ENCODE data around the gene UGT2B28. TPM values are rescaled to one million over a fixed set of nuclear protein-coding genes. Genes with fewer than 3 reads are reported as not detected.
"Not testable (repeated sequence)": the region's sequence is repeated elsewhere in the genome, so short reads cannot be mapped to it uniquely, and the experiment has no call there.

The UGT2B28 gene
- not detected for total RNA-seq
- polyA plus RNA-seq (2013, experiment 1 of 2): not detected
- not detected for polyA plus RNA-seq (2013, experiment 2 of 2)
- long read RNA-seq, experiment 1: 0 reads
- long read RNA-seq, experiment 2: 0 reads
- long read RNA-seq, experiment 3: 0 reads
- long read RNA-seq, experiment 4: 0 reads

DNA sequence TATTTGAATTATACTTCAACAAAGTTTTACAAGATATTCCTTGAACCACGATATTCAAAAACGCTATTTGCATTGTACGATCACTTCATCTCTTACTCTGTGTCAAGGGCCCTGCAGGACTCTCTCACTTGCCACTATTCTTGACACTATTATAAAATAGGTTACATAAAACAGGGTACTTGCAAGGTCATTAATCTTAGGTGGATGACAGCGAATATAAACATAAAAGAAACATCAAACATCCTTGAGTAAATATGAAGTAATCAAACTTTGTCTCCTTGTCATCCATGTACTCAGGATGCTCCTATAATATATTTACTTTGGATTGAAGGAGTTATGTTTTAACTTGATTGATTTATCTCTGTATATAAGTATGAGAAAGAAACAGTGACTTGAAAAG, at the start of gene UGT2B28:
TSS of gene UGT2B28 (plus strand) at position 395 of the 400 bp plus-strand sequence. CDS start 26 bp downstream, outside the sequence.
- not testable (repeated sequence) for H3K9me3 ChIP-seq (ENCODE audit: control insufficient read depth, low read length); H3K9me3 Mint-ChIP-seq; H3K4me1 ChIP-seq (ENCODE audit: control insufficient read depth, insufficient read depth, low read length); DNase-seq; H3K4me1 Mint-ChIP-seq; H3K9ac ChIP-seq (ENCODE audit: extremely low read depth, low read length, poor library complexity, severe bottlenecking); H3K4me3 ChIP-seq (ENCODE audit: low read length); H3K36me3 ChIP-seq (ENCODE audit: control insufficient read depth, insufficient read depth, low read length); H3K27ac ChIP-seq (ENCODE audit: low read depth, low read length); H3K27me3 Mint-ChIP-seq (ENCODE audit: insufficient read depth); H3K27me3 ChIP-seq (ENCODE audit: control insufficient read depth, insufficient read depth, low read length, poor library complexity, severe bottlenecking); H3K4me3 Mint-ChIP-seq; H3K27ac Mint-ChIP-seq; H3K36me3 Mint-ChIP-seq (ENCODE audit: low read depth)
- WGBS, 2 experiments (ENCODE audit: insufficient coverage in 1 of 2, insufficient read length in 1 of 2): 99% methylated on average over 4 of the region's 4 CpGs; no CpG with 5 or more reads in 1 of the 2 experiments

GRCh38 chr4:69239092-69239491, 41.2 kb upstream of the UGT2B28 start:
- Mint-ChIP-seq H3K27ac (no peak overlapping the region), H3K36me3 (ENCODE audit: low read depth) (no peaks in the 10 kb centered on the region), H3K27me3 (ENCODE audit: insufficient read depth) (no peaks in the 10 kb centered on the region), H3K4me3 (no peak overlapping the region), H3K4me1 (peaks cover 21% of the 10 kb centered on the region), H3K9me3 (peaks cover 7% of the 10 kb centered on the region)
- Histone ChIP-seq H3K36me3 (ENCODE audit: control insufficient read depth, insufficient read depth, low read length) (no peaks in the 10 kb centered on the region), H3K27me3 (ENCODE audit: control insufficient read depth, insufficient read depth, low read length, poor library complexity, severe bottlenecking) (no peaks in the 10 kb centered on the region), H3K4me1 (ENCODE audit: control insufficient read depth, insufficient read depth, low read length) (peaks cover 2% of the 10 kb centered on the region), H3K9me3 (ENCODE audit: control insufficient read depth, low read length) (no peaks in the 10 kb centered on the region), H3K9ac (ENCODE audit: extremely low read depth, low read length, poor library complexity, severe bottlenecking) (no peak overlapping the region), H3K4me3 (ENCODE audit: low read length) (no peak overlapping the region), H3K27ac (ENCODE audit: low read depth, low read length) (no peak overlapping the region)
- TF ChIP-seq, protein P1, sequence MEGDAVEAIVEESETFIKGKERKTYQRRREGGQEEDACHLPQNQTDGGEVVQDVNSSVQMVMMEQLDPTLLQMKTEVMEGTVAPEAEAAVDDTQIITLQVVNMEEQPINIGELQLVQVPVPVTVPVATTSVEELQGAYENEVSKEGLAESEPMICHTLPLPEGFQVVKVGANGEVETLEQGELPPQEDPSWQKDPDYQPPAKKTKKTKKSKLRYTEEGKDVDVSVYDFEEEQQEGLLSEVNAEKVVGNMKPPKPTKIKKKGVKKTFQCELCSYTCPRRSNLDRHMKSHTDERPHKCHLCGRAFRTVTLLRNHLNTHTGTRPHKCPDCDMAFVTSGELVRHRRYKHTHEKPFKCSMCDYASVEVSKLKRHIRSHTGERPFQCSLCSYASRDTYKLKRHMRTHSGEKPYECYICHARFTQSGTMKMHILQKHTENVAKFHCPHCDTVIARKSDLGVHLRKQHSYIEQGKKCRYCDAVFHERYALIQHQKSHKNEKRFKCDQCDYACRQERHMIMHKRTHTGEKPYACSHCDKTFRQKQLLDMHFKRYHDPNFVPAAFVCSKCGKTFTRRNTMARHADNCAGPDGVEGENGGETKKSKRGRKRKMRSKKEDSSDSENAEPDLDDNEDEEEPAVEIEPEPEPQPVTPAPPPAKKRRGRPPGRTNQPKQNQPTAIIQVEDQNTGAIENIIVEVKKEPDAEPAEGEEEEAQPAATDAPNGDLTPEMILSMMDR (conservative IDR thresholded peaks at IDR 0.05): no peak
- no peak for DNase-seq
- 100% methylated on average over 1 of the region's 2 CpGs; no CpG with 5 or more reads in 1 of the 2 experiments for WGBS, 2 experiments (ENCODE audit: insufficient coverage in 1 of 2, insufficient read length in 1 of 2)

DNA sequence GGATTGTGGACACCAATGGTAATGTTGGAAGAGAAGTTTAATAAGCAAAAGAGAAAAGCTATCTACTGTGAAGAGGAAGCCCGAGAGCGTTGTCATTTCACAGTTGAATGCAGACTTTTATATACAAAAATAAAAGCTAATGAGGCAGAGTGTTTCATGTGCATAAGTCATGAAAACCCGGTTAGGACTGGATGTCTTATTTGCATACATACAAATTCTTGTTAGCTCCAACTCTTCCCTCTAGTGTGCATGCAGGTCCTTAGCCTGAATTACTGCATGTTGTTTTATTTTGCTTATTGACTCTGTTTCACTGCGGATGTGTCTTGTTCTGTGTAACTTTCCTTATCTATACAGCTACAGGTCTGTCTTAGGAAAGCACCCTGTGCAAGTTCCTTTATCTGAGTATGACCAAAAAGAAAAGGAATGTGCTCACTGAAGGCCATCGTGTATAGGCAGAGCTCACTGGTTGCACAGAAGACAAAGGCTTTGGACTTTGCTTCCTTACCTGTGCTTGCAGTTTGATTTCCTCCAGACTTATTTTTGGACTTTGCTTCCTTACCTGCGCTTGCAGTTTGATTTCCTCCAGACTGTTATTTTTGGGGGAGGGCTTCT, 40.6 kb upstream of the UGT2B28 start:
- H3K4me3 Mint-ChIP-seq: no peak overlapping the region
- H3K36me3 Mint-ChIP-seq (ENCODE audit: low read depth): no peaks in the 10 kb centered on the region
- Histone ChIP-seq H3K27ac (ENCODE audit: low read depth, low read length) (no peak overlapping the region), H3K36me3 (ENCODE audit: control insufficient read depth, insufficient read depth, low read length) (no peaks in the 10 kb centered on the region), H3K9me3 (ENCODE audit: control insufficient read depth, low read length) (no peaks in the 10 kb centered on the region), H3K9ac (ENCODE audit: extremely low read depth, low read length, poor library complexity, severe bottlenecking) (no peak overlapping the region), H3K4me3 (ENCODE audit: low read length) (no peak overlapping the region), H3K4me1 (ENCODE audit: control insufficient read depth, insufficient read depth, low read length) (peaks cover 2% of the 10 kb centered on the region), H3K27me3 (ENCODE audit: control insufficient read depth, insufficient read depth, low read length, poor library complexity, severe bottlenecking) (no peaks in the 10 kb centered on the region)
- H3K4me1 Mint-ChIP-seq: peaks cover 21% of the 10 kb centered on the region
- DNase-seq: no peak
- H3K27ac Mint-ChIP-seq: no peak overlapping the region
- no peaks in the 10 kb centered on the region for H3K27me3 Mint-ChIP-seq (ENCODE audit: insufficient read depth)
- WGBS, 2 experiments (ENCODE audit: insufficient coverage in 1 of 2, insufficient read length in 1 of 2): 78 to 94% methylated on average over 5 to 6 of the region's 6 CpGs
- peaks cover 7% of the 10 kb centered on the region for H3K9me3 Mint-ChIP-seq
- TF ChIP-seq, protein P1 (conservative IDR thresholded peaks at IDR 0.05): no peak

DNA sequence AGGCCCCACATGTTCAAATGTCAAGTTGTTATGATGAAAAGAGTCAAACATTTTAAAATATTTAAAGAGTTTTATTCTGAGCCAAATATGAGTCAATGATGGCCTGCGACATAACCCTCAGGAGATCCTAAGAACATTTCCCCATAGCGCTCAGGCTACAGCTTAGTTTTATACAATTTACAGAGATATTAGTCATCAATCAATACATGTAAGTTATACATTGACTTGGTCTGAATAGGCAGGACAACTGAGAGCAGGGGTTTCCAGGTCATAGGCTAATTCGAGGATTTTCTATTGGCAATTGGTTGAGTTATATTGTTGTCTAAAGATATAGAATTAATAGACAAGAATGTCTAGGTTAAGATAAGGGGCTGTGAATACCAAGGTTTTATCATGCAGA, 39.5 kb upstream of the UGT2B28 start:
- not testable (repeated sequence) for H3K4me1 ChIP-seq (ENCODE audit: control insufficient read depth, insufficient read depth, low read length); H3K9ac ChIP-seq (ENCODE audit: extremely low read depth, low read length, poor library complexity, severe bottlenecking); H3K27ac Mint-ChIP-seq; H3K27ac ChIP-seq (ENCODE audit: low read depth, low read length); H3K27me3 Mint-ChIP-seq (ENCODE audit: insufficient read depth); H3K4me3 ChIP-seq (ENCODE audit: low read length); H3K4me3 Mint-ChIP-seq; H3K36me3 ChIP-seq (ENCODE audit: control insufficient read depth, insufficient read depth, low read length); H3K9me3 ChIP-seq (ENCODE audit: control insufficient read depth, low read length); DNase-seq; H3K27me3 ChIP-seq (ENCODE audit: control insufficient read depth, insufficient read depth, low read length, poor library complexity, severe bottlenecking); H3K36me3 Mint-ChIP-seq (ENCODE audit: low read depth)
- H3K4me1 Mint-ChIP-seq: peaks cover 23% of the 10 kb centered on the region
- WGBS, 2 experiments (ENCODE audit: insufficient coverage in 1 of 2, insufficient read length in 1 of 2): 80 to 85% methylated on average over 1 to 3 of the region's 3 CpGs
- H3K9me3 Mint-ChIP-seq: peaks cover 10% of the 10 kb centered on the region

- H3K36me3 Mint-ChIP-seq (ENCODE audit: low read depth); H3K9me3 ChIP-seq (ENCODE audit: control insufficient read depth, low read length); H3K27me3 Mint-ChIP-seq (ENCODE audit: insufficient read depth); H3K36me3 ChIP-seq (ENCODE audit: control insufficient read depth, insufficient read depth, low read length); H3K9ac ChIP-seq (ENCODE audit: extremely low read depth, low read length, poor library complexity, severe bottlenecking); H3K4me1 ChIP-seq (ENCODE audit: control insufficient read depth, insufficient read depth, low read length); H3K27me3 ChIP-seq (ENCODE audit: control insufficient read depth, insufficient read depth, low read length, poor library complexity, severe bottlenecking); DNase-seq; H3K4me3 Mint-ChIP-seq; H3K27ac ChIP-seq (ENCODE audit: low read depth, low read length); H3K27ac Mint-ChIP-seq; H3K4me3 ChIP-seq (ENCODE audit: low read length): not testable (repeated sequence)
- Mint-ChIP-seq H3K4me1 (peaks cover 32% of the 10 kb centered on the region), H3K9me3 (peaks cover 10% of the 10 kb centered on the region)
- WGBS, 2 experiments (ENCODE audit: insufficient coverage in 1 of 2, insufficient read length in 1 of 2): 92 to 100% methylated on average over 1 to 2 of the region's 2 CpGs
Observed at GRCh38 chr4:69241746-69242145, 38.5 kb upstream of the UGT2B28 start.
